Skeletal muscle cell (primary cell): ENCODE measurements around the gene ETV2.
"Not testable (repeated sequence)": the region's sequence is repeated elsewhere in the genome, so short reads cannot be mapped to it uniquely, and the experiment has no call there.

Experiments used
- DNase-seq: peaks from one replicate; pipeline ENCODE4 v3.0.0-alpha.2; 2010; ENCODE audit warnings: low read depth
- H3K4me3 ChIP-seq: 2 replicates; pipeline ENCODE4 v1.5.1; 2011; ENCODE audit warnings: low read depth, mild to moderate bottlenecking, control low read depth, low read length, moderate library complexity

ETV2 gene

GRCh38 chr19:35648017-35648961 lies 6.7 kb downstream of the ETV2 start, which contains the start of gene COX6B1:
Gene COX6B1, plus strand, starts transcription at chr19:35648323. Its CDS starts 2,921 bp downstream, at chr19:35651244.
- DNase-seq = peak; percentile 88
- H3K4me3 ChIP-seq = peak within 1 kb of the TSS; percentile 91

DNA sequence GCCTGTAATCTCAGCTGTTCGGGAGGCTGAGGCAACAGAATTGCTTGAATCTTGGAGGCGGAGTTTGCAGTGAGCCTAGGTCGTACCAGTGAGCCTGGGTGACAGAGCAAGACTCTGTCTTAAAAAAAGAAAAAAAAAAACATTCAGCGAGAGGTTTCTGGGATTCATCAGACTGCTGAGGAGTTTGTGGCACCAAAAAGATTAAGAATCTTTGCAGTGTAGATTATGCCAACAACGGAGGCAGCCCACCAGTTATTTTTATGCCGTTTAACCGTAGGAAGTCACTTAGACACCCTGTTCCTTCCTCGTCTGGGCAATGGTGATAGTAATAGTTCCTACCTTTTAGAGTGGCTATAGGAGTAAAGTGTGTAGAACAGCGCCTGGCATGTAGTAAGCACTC lies 9.0 kb downstream of the ETV2 start:
- no peak overlapping the region for H3K4me3 ChIP-seq
- no peak for DNase-seq

DNA sequence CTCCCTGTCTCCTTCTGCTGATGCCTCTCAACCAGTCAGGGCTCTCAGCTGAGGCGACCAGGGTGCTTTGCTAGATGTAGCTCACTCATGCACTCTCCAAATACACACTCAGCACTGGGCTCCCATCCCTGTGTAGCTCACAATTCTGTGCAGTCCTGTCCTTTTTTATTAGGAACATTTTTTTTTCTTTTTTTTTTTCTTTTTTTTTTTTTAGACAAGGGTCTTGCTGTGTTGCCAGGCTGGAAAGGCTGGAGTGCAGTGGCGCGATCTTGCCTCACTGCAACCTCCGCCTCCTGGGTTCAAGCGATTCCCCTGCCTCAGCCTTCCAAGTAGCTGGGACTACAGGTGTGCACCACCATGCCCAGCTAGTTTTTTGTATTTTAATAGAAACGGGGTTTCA lies 13.3 kb downstream of the ETV2 start:
- H3K4me3 ChIP-seq, DNase-seq: not testable (repeated sequence)

GRCh38 chr19:35655600-35655999 lies 14.1 kb downstream of the ETV2 start:
- DNase-seq = no peak
- H3K4me3 ChIP-seq = no peak overlapping the region

DNA sequence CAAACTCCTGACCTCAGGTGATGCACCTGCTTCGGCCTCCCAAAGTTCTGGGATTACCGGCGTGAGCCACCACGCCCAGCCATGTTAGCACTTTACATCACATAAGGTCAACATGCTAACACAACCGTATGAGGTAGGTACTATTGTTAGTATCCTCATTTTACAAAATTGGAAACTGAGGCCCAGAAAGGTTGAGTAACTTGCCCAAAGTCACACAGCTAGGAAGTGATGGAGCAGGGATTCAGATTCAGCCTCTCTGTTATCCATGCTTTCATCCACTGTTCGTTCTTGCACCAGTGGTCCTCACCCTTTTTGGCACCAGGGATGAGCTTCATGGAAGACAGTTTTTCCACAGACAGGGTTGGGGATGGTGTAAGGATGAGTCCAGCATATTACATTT lies 15.2 kb downstream of the ETV2 start:
- DNase-seq = no peak
- H3K4me3 ChIP-seq = no peak overlapping the region

DNA sequence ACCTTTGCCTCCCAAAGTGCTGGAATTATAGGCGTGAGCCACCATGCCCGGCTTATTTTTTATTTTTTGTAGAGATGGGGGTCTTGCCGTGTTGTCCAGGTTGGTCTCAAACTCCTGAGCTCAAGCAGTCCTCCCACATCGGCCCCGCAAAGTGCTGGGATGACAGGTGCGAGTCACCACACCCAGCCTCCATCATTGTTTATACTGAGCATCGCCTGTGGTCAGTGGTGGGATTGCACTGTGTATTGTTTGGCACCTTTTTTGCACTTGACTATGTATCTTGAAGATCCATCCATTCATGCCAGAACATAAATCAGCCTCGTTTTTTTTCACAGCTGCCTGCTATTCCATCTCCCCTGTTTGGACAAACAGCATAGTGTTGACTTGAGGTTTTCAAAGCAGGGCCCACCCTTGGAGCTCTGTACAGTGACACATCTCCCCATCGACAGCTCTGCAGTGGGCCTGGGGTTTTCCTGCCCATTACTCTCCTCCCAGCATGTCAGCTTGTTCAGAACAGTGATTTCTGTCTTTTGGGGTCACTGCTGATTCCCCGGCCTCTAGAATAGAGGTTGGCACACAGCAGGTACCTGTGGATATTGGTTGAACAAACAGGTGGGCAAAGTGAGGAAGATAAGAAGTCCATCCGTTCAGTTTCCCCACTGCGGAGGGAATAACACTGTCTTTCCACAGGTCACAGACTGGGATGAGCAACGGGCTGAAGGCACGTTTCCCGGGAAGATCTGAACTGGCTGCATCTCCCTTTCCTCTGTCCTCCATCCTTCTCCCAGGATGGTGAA lies 16.6 kb downstream of the ETV2 start:
- DNase-seq = no peak
- H3K4me3 ChIP-seq = no peak overlapping the region

GRCh38 chr19:35661995-35662340 lies 20.4 kb downstream of the ETV2 start:
- H3K4me3 ChIP-seq = no peak overlapping the region
- no peak for DNase-seq

DNA sequence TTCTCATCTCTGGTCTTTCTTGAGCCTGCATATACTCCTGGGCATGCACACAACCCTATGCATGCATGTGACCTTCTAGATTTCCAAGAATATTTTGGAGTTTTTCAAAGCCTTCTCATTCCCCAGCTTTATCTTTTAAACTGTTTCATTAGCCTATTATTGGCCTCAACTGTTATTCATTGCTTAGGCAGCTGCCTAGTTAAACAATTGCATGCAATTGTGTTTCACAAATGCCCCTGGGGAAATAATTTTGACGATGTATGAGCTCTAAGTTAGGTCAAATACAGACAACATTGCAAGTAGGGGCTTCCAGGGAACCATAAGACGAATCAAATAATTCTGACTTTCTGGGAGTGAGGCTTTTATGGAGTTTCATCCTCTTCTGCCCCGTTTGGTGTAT lies 22.4 kb downstream of the ETV2 start:
- no peak for DNase-seq
- no peak overlapping the region for H3K4me3 ChIP-seq

GRCh38 chr19:35665157-35665556 lies 23.6 kb downstream of the ETV2 start:
- no peak for DNase-seq
- no peak overlapping the region for H3K4me3 ChIP-seq

DNA sequence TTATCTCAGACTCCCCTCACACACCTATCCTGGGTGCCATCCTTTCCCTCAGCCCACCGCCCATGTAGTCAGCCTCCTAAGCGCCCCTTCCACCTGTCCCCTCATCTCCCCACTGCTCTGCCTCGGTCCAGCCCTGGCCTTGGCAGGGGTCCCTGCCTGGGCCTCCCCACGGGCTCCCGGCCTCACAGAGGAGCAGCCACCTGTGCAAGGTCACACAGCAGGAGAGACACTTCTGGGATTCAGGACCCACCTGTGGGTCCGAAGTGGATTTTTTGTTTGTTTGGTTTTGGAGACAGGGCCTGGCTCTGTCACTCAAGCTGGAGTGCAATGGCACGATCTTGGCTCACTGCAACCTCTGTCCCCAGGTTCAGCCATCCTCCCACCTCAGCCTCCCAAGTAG lies 24.1 kb downstream of the ETV2 start:
- no peak for DNase-seq
- no peak overlapping the region for H3K4me3 ChIP-seq

DNA sequence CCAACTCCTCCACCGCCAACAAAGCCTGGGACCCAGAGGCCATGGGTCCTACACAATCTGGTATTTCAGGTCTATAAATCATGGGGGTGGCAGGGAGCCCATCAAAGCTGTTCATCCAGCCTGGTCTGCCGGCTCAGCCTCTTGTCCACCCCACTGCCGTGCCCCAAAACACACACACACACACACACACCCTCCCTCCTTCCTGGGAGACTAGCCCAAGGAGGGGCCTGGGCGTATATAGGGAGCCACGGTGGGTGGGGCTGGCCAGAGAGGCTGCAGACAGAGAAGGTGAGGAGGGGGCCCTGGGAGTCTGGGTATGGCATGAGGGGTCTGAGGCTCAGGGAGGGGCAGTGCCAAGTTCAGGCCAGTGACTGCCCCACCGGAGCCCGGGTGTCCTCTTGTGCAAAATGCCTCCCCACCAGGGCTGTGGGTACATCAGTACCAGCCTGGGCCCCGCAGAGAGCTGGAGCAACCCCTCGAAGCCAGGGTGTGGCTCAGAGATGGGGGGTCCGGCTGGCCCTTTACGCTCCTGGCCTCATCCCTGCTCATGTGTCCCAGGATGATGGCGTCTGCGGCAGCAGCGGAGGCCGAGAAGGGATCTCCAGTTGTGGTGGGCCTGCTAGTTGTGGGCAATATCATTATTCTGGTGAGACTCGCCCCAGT lies 24.8 kb downstream of the ETV2 start, which contains the start of gene UPK1A:
TSS of gene UPK1A (plus strand) at position 267 of the 663 bp plus-strand sequence. CDS start at position 563, 296 bp downstream.
- no peak within 1 kb of the TSS for H3K4me3 ChIP-seq
- no peak for DNase-seq

- DNase-seq = no peak
- H3K4me3 ChIP-seq = no peak overlapping the region
Measured at GRCh38 chr19:35669566-35669965, 28.0 kb downstream of the ETV2 start.

DNA sequence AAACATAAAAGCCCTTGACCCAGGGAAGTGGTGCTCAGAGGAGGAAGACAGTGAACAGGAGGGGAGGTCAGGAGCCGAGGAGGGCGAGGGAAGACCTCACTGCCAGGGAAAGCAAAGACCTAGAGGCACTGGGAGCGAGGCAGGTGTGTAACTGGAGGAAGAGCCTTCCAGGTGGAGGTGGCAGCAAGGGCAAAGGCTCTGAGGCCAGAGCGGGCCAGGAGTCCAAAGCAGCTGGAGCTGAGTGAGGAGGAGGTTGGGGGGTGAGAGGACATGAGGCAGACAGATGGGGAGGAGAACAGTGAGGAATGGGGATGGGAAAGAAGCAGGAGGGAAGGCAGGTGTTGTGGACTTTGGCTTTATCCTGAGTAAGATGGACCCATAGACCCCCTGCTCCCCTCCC lies 28.4 kb downstream of the ETV2 start:
- DNase-seq = no peak

DNA sequence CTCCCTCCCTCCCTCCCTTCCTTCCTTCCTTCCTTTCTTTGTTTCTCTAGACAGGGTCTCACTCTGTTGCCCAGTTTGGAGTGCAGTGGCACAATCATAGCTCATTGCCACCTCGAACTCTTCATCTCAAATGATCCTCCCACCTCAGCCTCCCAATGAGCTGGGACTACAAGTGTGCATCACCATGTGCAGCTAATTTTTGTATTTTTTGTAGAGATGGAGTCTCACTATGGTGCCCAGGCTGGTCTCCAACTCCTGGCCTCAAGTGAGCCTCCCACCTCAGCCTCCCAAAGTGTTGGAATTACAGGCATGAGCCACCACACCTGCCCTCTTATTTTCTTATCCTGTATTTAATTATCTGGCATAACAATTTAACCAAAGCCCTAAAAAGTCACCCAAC lies 29.1 kb downstream of the ETV2 start:
- no peak overlapping the region for H3K4me3 ChIP-seq

More for the DNA sequence above, 28.4 kb downstream of the ETV2 start:
- H3K4me3 ChIP-seq = no peak overlapping the region

DNA sequence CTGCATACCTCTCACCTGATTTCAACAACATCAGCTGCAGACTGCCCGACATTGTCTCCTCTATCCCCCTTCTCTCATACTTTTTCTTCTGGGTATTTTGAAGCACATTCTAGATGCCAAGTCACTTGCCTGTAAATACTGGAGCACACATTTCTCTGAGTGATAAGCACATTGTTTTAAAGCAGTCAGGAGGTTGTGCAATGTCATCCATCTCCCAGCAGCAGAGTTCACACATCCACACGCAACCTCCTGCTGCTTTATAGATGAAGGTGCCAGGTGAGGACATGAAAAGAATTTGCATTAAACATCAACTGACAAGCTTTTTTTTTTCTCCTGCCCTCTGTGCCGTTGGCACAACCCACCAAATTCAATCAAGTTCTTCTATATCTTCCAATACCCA lies 30.3 kb downstream of the ETV2 start:
- no peak for DNase-seq
- H3K4me3 ChIP-seq = no peak overlapping the region

More for the DNA sequence above, 29.1 kb downstream of the ETV2 start:
- DNase-seq = no peak

DNA sequence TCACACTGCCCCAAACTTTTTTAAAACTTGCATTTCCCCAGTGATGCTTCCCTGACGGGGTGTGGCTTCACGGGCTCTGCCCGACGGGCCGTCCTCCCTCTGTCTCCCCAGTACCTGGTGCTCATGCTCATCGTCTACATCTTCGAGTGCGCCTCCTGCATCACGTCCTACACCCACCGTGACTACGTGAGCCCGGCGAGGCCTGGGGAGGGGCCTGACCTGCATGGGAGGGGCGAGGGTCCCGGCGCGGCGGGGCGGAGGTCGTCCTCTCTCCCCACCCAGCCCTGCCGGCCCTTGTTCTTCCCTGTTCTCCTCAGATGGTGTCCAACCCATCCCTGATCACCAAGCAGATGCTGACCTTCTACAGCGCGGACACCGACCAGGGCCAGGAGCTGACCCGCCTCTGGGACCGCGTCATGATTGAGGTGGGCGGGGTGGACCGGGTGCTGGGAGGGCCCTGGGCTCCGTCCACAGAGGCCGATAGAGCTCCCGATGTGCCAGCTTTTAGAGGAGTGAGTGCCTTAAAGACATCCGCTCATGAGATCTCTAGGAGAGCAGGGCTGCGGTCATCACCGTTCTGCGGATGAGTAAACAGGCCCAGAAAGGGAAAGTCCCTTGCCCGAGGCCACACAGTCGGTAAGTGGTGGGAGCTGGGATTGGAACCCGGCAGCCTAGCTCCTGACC lies 31.7 kb downstream of the ETV2 start:
- DNase-seq = no peak
- H3K4me3 ChIP-seq = peak overlapping the region; percentile 45

- no peak overlapping the region for H3K4me3 ChIP-seq
- no peak for DNase-seq
Measured at GRCh38 chr19:35675589-35676140, 34.1 kb downstream of the ETV2 start.

DNA sequence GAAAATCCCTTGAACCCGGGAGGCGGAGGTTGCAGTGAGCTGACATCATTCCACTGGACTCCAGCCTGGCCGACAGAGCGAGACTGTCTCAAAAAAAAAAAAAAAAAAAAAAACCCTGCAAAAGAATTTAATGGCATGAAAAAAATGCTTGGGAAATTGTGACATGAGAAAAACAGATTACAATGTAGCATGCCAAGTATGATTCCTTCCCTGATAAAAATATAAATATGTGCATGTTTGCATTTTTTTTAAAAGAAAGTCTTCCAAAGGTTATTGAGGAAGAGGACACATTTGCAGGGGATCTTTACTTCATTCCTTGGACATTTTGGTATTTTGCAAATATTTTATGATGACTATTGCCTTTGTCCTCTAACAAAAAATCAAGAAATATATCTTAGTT lies 48.3 kb downstream of the ETV2 start:
- DNase-seq = no peak
- H3K4me3 ChIP-seq = no peak overlapping the region

DNA sequence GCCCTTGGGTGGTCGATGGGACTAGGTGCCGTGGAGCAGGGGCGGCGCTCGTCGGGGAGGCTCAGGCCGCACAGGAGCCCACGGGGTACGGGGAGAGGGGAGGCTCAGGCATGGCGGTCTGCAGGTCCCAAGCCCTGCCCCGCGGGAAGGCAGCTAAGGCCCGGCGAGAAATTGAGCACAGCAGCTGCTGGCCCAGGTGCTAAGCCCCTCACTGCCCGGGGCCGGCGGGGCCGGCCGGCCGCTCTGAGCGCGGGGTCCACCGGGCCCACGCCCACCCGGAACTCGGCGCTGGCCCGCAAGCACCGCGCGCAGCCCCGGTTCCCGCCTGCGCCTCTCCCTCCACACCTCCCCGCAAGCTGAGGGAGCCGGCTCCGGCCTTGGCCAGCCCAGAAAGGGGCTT lies 49.6 kb downstream of the ETV2 start:
- H3K4me3 ChIP-seq, DNase-seq: not testable (repeated sequence)
